SJCRH30 (cell line): Measurements from ENCODE around the gene PC. TPM values are rescaled to one million over a fixed set of nuclear protein-coding genes. Genes with fewer than 3 reads are reported as not detected.
A peak's percentile ranks its signal among the peaks of the same experiment; 100 is the strongest.
"Not testable (repeated sequence)": the region's sequence is repeated elsewhere in the genome, so short reads cannot be mapped to it uniquely, and the experiment has no call there.

Source experiments
- DNase-seq, 2 experiments: peaks; one replicate each; pipeline ENCODE4 v3.0.0-alpha.2; 2015 to 2020
- H3K27ac ChIP-seq: fragments of 250-450 bp; sonication (Bioruptor Pico); 2 replicates; pipeline ENCODE4 v1.5.1; 2020; ENCODE audit warnings: mild to moderate bottlenecking, moderate library complexity
- H3K27me3 ChIP-seq: fragments of 250-450 bp; sonication (Bioruptor Pico); 2 replicates; pipeline ENCODE4 v1.5.1; 2020; ENCODE audit warnings: mild to moderate bottlenecking, moderate library complexity
- H3K36me3 ChIP-seq: fragments of 250-450 bp; sonication (Bioruptor Pico); 2 replicates; pipeline ENCODE4 v1.5.1; 2020; ENCODE audit warnings: mild to moderate bottlenecking, moderate library complexity
- H3K4me1 ChIP-seq: fragments of 250-450 bp; sonication (Bioruptor Pico); 2 replicates; pipeline ENCODE4 v1.5.1; 2020; ENCODE audit warnings: mild to moderate bottlenecking, moderate library complexity
- H3K4me3 ChIP-seq: fragments of 250-450 bp; sonication (Bioruptor Pico); 2 replicates; pipeline ENCODE4 v1.5.1; 2020; ENCODE audit warnings: mild to moderate bottlenecking, moderate library complexity
- H3K9me3 ChIP-seq: fragments of 250-450 bp; sonication (Bioruptor Pico); replicated peaks from 2 replicates; pipeline ENCODE4 v1.5.1; 2020; ENCODE audit warnings: mild to moderate bottlenecking, moderate library complexity
- total RNA-seq: library from RNA; depleted of rRNA; stranded (reverse); fragments of >200 nt; shearing (Covaris generic); gene quantifications from 2 replicates; pipeline ENCODE4 v1.2.3, GENCODE V29; 2014; rRNA removed

Gene PC, protein sequence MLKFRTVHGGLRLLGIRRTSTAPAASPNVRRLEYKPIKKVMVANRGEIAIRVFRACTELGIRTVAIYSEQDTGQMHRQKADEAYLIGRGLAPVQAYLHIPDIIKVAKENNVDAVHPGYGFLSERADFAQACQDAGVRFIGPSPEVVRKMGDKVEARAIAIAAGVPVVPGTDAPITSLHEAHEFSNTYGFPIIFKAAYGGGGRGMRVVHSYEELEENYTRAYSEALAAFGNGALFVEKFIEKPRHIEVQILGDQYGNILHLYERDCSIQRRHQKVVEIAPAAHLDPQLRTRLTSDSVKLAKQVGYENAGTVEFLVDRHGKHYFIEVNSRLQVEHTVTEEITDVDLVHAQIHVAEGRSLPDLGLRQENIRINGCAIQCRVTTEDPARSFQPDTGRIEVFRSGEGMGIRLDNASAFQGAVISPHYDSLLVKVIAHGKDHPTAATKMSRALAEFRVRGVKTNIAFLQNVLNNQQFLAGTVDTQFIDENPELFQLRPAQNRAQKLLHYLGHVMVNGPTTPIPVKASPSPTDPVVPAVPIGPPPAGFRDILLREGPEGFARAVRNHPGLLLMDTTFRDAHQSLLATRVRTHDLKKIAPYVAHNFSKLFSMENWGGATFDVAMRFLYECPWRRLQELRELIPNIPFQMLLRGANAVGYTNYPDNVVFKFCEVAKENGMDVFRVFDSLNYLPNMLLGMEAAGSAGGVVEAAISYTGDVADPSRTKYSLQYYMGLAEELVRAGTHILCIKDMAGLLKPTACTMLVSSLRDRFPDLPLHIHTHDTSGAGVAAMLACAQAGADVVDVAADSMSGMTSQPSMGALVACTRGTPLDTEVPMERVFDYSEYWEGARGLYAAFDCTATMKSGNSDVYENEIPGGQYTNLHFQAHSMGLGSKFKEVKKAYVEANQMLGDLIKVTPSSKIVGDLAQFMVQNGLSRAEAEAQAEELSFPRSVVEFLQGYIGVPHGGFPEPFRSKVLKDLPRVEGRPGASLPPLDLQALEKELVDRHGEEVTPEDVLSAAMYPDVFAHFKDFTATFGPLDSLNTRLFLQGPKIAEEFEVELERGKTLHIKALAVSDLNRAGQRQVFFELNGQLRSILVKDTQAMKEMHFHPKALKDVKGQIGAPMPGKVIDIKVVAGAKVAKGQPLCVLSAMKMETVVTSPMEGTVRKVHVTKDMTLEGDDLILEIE
- total RNA-seq: 19.9 and 22.9 TPM in 2 replicates

DNA sequence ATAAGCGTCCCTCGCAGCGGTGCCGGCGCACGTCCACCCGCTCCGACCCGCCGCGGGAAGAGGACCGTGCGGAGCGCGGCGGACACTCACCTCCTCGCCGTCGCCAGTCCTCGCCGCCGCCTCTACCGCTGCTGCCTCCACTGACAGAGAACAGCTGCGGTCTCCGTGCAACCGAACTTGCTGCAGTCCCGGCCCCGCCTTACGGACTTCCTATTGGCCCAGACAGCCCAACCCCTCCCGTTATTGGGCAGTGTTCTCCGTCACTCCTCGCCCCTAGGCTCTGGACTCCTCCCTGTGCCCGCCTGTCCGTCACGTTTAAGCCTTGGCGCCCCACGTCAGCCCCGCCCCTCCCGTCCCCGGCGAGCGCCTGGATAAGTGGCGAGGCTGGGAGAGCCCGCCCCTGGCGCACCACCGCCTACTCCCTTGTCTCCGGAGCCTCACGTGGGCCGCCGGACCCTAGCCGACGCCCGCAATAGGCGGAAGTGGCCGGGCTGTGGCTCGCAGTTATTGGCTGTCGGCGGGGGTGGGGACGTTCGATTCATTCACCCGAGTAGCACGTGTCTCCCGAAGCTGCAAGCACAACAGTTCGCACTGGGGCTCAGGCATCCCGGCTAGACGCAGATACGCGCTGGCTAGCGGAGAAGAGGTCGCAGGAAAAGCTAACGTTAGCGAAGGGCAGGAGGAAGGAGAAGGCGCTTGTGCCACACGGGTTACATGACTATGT, at the start of gene PC:
PC (minus strand) TSS at position 152 of the 724 bp plus-strand sequence. CDS start 86,224 bp downstream, outside the sequence.
- Histone ChIP-seq H3K9me3 (no peaks in the 10 kb centered on the region), H3K27ac (peak within 1 kb of the TSS; percentile 82), H3K4me3 (peak within 1 kb of the TSS; percentile 90), H3K27me3 (no peaks in the 10 kb centered on the region), H3K36me3 (no peaks in the 10 kb centered on the region), H3K4me1 (peaks cover 11% of the 10 kb centered on the region)
- DNase-seq: peak; percentile 99

DNA sequence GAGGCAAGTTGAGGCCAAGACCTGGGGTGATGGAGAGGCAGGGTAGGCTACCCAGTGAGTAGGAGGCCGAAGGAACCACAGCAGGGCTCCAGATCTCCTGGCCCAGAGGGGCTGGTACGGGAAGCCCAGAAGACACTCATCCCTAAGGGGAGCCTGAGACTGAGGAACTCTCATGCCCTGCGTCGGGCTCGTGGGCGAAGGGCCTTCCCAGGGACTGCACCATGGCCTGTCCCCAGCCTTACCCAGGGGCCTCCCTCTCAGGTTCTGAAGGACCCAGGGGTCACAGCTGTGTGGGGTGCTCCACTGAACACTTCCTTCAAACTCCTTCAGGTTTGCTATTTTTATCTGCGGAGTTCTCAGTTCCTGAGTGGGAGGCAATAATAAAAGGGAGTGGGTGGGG, 48.9 kb upstream of the PC start:
- H3K27ac ChIP-seq: no peak overlapping the region
- H3K27me3 ChIP-seq: no peaks in the 10 kb centered on the region
- no peak overlapping the region for H3K4me3 ChIP-seq
- DNase-seq: no peak
- no peaks in the 10 kb centered on the region for H3K9me3 ChIP-seq
- peaks cover 3% of the 10 kb centered on the region; the same call in 1 of the 2 replicates for H3K4me1 ChIP-seq
- H3K36me3 ChIP-seq: no peaks in the 10 kb centered on the region

DNA sequence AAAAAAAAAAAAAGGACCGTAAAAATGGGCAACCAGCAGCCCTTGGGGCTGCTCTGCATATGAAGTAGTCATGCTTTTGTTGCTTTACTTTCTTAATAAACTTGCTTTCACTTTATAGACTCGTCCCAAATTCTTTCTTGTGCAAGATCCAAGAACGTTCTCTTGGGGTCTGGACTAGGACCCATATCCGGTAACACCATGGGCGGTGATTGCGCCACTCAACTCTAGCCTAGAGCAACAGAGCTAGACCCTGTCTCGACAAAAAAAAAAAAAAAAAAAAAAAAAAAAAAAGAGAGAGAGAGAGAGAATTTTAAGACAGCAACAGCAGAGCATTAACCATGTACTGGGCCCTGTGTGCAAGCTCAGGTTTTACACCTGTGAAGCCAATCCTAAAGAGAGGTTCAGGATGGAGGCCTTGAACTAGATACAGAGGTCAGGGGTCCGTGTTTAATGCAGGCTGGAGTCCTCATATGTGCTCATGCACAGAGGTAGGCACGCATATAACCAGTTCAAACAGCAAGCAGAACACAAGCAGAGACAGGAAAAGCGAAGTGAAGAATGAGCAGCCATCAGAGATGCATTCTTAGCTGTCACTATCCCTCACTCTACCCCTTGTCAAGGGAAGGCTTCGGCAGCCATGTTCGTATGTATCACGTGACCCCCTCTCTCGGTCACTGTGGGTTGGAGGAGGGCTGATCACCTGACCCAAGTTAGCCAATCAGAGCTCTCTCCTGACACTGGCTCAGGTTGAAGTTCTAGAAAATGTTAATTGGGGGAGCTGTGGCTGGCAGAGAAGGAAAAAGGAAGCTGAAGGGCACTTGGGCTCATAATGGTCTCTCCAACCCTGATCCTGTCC, 48.1 kb upstream of the PC start:
- no peaks in the 10 kb centered on the region for H3K27me3 ChIP-seq
- no peaks in the 10 kb centered on the region for H3K9me3 ChIP-seq
- H3K27ac ChIP-seq: no peak overlapping the region
- peak; percentile 86 to 90 for DNase-seq
- peak overlapping the region; percentile 54 for H3K4me3 ChIP-seq
- peaks cover 3% of the 10 kb centered on the region; the same call in 1 of the 2 replicates for H3K4me1 ChIP-seq
- H3K36me3 ChIP-seq: no peaks in the 10 kb centered on the region

DNA sequence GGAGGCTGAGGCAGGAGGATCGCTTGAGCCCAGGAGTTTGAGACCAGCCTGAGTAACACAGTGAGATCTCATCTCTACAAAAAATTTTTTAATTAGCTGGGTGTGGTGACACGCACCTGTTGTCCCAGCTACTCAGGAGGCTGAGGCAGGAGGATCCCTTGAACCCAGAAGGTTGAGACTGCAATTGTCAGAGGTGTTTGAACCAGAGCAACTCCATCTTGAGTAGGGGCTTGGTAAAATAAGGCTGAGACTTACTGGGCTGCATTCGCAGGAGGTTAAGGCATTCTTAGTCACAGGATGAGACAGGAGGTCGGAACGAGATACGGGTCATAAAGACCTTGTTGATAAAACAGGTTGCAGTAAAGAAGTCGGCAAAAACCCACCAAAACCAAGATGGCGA, 47.0 kb upstream of the PC start:
- not testable (repeated sequence) for H3K4me3 ChIP-seq, H3K27ac ChIP-seq, H3K9me3 ChIP-seq, H3K27me3 ChIP-seq, H3K4me1 ChIP-seq, H3K36me3 ChIP-seq, DNase-seq

DNA sequence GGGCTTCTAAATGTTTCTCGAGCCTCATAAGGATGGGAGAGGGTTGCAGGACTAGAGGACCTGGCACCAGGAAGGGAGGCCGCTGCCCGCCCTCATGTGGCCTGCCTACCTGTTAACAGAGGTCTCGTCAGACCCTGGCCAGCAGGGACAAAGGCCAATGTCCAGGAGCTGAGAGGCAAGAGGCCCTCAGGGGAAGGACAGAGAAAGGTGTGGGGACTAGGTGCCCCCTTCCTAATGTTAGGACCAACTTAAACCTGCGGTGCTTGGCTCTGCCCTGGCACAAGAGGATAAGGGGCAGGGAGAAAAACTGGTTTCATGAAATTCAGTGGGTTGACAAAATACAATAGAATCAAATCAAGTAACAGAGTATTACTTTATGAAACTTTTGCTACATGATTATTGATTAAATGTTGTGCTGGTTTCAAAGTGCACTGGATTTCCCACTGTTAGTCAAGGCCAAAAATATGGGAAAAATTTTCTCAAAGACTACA, 44.8 kb upstream of the PC start:
- Histone ChIP-seq H3K27me3 (no peaks in the 10 kb centered on the region), H3K27ac (no peak overlapping the region), H3K9me3 (no peaks in the 10 kb centered on the region), H3K4me1 (peaks cover 3% of the 10 kb centered on the region; the same call in 1 of the 2 replicates), H3K36me3 (no peaks in the 10 kb centered on the region), H3K4me3 (no peak overlapping the region)
- no peak for DNase-seq

DNA sequence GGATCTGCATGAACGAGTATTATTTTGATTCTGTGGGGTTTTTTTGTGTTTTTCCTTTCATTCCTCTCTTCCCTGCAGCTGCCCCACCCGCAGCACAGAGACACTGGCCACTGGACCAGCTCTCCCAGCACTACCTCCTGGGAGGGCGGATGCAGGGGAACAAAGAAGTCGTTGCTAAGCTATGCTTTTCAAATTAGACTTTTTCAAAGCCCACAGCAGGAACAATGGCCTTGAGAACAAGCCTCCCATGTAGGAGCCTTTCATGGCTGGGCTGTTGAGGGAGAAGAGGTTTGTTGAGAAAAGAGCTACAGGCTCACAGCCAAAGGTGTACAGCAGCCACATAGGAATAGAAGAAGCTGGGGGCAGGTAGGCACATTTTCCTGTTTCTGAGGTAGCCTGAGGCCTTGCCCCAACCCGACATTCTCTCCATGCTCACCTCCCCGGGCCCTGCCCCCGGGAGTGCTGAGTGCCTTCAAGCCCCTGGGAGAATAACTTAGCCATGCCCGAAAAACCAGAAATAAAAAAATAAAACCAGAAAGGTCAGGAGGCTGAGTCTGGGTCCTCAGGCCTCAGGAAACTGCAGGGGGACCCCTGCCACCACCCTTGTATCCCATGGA, 44.2 kb upstream of the PC start:
- peaks cover 3% of the 10 kb centered on the region; the same call in 1 of the 2 replicates for H3K4me1 ChIP-seq
- H3K36me3 ChIP-seq: no peaks in the 10 kb centered on the region
- no peak overlapping the region for H3K27ac ChIP-seq
- no peaks in the 10 kb centered on the region for H3K9me3 ChIP-seq
- no peaks in the 10 kb centered on the region for H3K27me3 ChIP-seq
- no peak overlapping the region for H3K4me3 ChIP-seq
- no peak for DNase-seq

DNA sequence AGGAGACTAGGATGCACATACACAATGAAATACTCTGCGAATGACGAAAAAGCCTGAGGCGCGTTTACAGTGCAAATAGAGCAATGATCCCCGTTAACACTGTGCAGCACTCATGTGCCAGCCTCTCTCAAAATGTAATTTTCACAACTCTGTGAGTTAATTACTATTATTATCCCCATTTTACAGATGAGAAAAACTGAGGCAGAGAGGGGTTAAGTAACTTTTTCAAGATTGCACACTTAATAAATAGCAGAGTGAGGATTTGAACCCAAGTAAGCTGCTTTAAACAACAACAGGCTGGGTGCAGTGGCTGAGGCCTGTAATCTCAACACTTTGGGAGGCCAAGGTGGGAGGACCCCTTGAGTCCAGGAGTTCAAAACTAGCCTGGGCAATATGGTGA, 43.1 kb upstream of the PC start:
- Histone ChIP-seq H3K36me3 (no peaks in the 10 kb centered on the region), H3K27me3 (no peaks in the 10 kb centered on the region), H3K4me3 (no peak overlapping the region), H3K4me1 (peaks cover 4% of the 10 kb centered on the region; the same call in 1 of the 2 replicates), H3K9me3 (no peaks in the 10 kb centered on the region), H3K27ac (no peak overlapping the region)
- DNase-seq: no peak

DNA sequence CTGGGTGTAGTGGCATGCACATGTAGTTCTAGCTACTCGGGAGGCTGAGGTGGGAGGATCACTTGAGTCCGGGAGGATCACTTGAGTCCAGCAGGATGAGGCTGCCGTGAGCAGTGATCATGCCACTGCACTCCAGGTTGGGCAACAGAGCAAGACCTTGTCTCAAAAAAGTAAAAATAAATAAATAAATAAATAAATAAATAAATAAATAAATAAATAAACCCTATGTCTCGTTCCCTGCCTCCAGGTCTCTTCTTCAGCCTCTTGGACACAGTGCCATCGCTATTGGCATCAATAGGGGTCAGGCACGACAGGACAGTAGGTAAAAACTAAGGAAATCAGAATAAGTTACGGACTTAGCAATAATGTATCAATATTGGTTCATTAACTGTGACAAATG, 41.4 kb upstream of the PC start:
- no peak overlapping the region for H3K4me3 ChIP-seq

DNA sequence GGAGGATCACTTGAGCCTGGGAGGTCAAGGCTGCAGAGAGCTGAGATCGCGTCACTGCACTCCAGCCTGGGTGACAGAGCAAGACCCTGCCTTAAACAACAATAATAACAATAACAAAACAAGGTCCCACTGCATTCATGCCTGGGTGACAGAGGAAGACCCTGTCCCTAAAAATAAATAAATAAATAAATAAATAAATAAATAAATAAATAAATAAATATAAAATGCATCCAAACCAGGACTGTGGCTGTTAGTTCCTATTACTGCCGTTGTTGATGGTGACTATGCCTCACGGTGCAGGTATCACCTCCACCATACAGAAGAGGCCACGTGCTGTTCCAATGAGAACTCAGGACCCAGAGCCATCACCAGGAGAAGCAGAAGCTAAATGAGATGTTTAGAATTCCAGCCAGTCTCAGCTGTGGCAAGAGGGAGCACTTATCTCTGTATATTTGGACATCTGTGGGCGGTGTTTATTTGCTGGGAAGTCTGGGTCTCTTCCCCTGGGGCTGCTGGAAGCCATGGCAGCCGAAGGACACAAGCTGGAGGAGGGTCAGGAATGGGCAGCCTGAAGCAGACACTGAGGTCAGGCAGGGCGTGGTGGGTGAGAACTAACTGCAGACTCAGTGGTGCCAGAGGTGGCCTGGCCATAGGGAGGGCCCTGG, 38.6 kb upstream of the PC start:
- H3K4me1 ChIP-seq: peaks cover 4% of the 10 kb centered on the region; the same call in 1 of the 2 replicates
- no peak overlapping the region for H3K27ac ChIP-seq
- H3K36me3 ChIP-seq: no peaks in the 10 kb centered on the region
- DNase-seq: peak; percentile 17 to 21
- H3K27me3 ChIP-seq: no peaks in the 10 kb centered on the region
- H3K9me3 ChIP-seq: no peaks in the 10 kb centered on the region
- no peak overlapping the region for H3K4me3 ChIP-seq

More for the DNA sequence above, 41.4 kb upstream of the PC start:
- Histone ChIP-seq H3K27me3 (no peaks in the 10 kb centered on the region), H3K27ac (no peak overlapping the region), H3K36me3 (no peaks in the 10 kb centered on the region), H3K4me1 (peaks cover 4% of the 10 kb centered on the region; the same call in 1 of the 2 replicates), H3K9me3 (no peaks in the 10 kb centered on the region)
- no peak for DNase-seq

DNA sequence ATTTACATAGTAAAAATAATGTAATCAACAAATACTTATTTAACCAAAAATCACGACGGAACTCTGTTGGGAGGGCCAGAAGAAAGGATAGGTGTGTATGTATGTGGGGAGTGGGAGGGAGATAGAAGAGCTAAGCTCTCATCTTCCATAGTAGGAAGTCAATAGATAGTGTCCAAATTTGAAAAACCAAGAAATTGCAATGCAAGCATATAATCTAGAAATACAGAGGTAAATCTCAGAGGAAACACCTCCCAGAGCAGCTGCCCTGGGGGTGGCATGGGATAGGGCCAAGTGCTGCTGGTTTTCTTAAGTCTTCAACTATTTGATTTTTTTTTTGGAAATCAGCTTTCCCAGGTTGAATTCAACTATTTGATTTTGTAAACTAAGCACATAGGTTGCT, 33.9 kb upstream of the PC start:
- Histone ChIP-seq H3K27me3 (no peaks in the 10 kb centered on the region), H3K4me1 (peaks cover 4% of the 10 kb centered on the region; the same call in 1 of the 2 replicates), H3K4me3 (no peak overlapping the region), H3K9me3 (no peaks in the 10 kb centered on the region), H3K27ac (no peak overlapping the region), H3K36me3 (no peaks in the 10 kb centered on the region)
- DNase-seq: no peak

DNA sequence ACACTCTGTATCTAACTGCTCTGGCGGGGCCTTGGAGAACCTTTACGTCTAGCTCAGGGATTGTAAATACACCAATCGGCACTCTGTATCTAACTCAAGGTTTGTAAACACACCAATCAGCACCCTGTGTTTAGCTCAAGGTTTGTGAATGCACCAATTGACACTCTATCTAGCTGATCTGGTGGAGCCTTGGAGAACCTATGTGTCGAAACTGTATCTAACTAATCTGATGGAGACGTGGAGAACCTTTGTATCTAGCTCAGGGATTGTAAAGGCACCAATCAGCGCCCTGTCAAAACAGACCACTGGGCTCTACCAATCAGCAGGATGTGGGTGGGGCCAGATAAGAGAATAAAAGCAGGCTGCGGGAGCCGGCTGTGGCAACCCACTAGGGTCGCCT, 31.2 kb upstream of the PC start:
- not testable (repeated sequence) for H3K4me3 ChIP-seq, H3K27ac ChIP-seq, DNase-seq, H3K27me3 ChIP-seq, H3K36me3 ChIP-seq, H3K9me3 ChIP-seq, H3K4me1 ChIP-seq

DNA sequence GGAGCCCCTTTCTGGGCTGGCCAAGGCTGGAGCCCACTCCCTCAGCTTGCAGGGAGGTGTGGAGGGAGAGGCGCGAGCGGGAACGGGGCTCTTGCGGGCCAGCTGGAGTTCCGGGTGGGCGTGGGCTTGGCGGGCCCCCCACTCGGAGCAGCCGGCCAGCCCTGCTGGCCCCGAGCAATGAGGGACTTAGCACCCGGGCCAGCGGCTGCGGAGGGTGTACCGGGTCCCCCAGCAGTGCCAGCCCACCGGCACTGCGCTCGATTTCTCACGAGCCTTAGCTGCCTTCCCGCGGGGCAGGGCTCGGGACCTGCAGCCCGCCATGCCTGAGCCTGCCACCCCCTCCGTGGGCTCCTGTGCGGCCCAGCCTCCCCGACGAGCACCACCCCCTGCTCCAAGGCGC, 30.6 kb upstream of the PC start:
- H3K9me3 ChIP-seq, H3K4me3 ChIP-seq, DNase-seq, H3K27me3 ChIP-seq, H3K36me3 ChIP-seq, H3K4me1 ChIP-seq, H3K27ac ChIP-seq: not testable (repeated sequence)
